Lower leg skin (tissue), 4 donors: ENCODE data around the gene CCDC90B. TPM values are rescaled to one million over a fixed set of nuclear protein-coding genes. Genes with fewer than 3 reads are reported as not detected.

Experiments used
- DNase-seq, 2 donors: peaks; one replicate each; pipeline ENCODE4 v3.0.0-alpha.2; 2019; ENCODE audit warnings: low spot score in 2 of 2
- H3K4me3 ChIP-seq: fragments of 200-600 bp; sonication (generic); 2 replicates; pipeline ENCODE4 v1.5.1; 2017; ENCODE audit warnings: mild to moderate bottlenecking, low read depth; ENCODE audit not compliant: poor library complexity, severe bottlenecking
- CTCF ChIP-seq, 3 donors: fragments of 450-650 bp; IDR thresholded peaks; one replicate each; pipeline ENCODE4 v1.5.1; 2016; ENCODE audit warnings: antibody characterized with exemption in 3 of 3, mild to moderate bottlenecking in 3 of 3, moderate library complexity in 2 of 3
- POLR2A ChIP-seq, 2 donors: fragments of 450-650 bp; IDR thresholded peaks; one replicate each; pipeline ENCODE4 v1.6.1; 2016 to 2017; ENCODE audit warnings: antibody characterized with exemption in 2 of 2, mild to moderate bottlenecking in 1 of 2, moderate library complexity in 1 of 2
- WGBS, 2 donors: methylation state at CpG; one replicate each; pipeline ENCODE4 v1.1.5; 2018; 5-methylcytosine and 5-hydroxymethylcytosine counted together
- intact Hi-C: fragments of 100-400 bp; cut with DNase I; formaldehyde crosslinking; loops from one replicate; pipeline ENCODE4 v1.15.0; 2023; ENCODE audit warnings: low total_unique reads
- total RNA-seq, 4 donors: library from RNA; depleted of rRNA; stranded (reverse); fragments of >200 nt; gene quantifications; one replicate each; pipeline ENCODE4 v1.1.0, GENCODE V29; 2016

Gene CCDC90B
- total RNA-seq, 4 donors from 2014 or later: 27.4 to 29.8 (median 28.9) TPM

- WGBS, 2 donors: 93 to 97% methylated on average over 3 of the region's 3 CpGs
- intact Hi-C loops: no loop called here
- no peak for TF ChIP-seq CTCF (IDR thresholded peaks at IDR 0.05)
- no peak for TF ChIP-seq POLR2A (IDR thresholded peaks at IDR 0.05)
- no peak overlapping the region for H3K4me3 ChIP-seq
- no peak for DNase-seq
Measured at GRCh38 chr11:83255366-83255765, 30.8 kb downstream of the CCDC90B start.

- H3K4me3 ChIP-seq: no peak overlapping the region
- 92 to 93% methylated on average over 2 of the region's 2 CpGs for WGBS, 2 donors
- intact Hi-C loops: loop anchor here (5.0 kb wide), 1 partner anchor 346 kb away; no protein-coding TSS in a partner anchor
- no peak for DNase-seq
- TF ChIP-seq CTCF (IDR thresholded peaks at IDR 0.05) (no peak), POLR2A (IDR thresholded peaks at IDR 0.05) (no peak)
Measured at GRCh38 chr11:83252941-83253340, 33.2 kb downstream of the CCDC90B start.

- no peak for TF ChIP-seq CTCF (IDR thresholded peaks at IDR 0.05)
- no peak for TF ChIP-seq POLR2A (IDR thresholded peaks at IDR 0.05)
- 91 to 97% methylated on average over 2 of the region's 2 CpGs for WGBS, 2 donors
- no peak for DNase-seq
- H3K4me3 ChIP-seq: no peak overlapping the region
- intact Hi-C loops: loop anchor here (5.0 kb wide), 1 partner anchor 345 kb away; no protein-coding TSS in a partner anchor
Measured at GRCh38 chr11:83252266-83252665, 33.9 kb downstream of the CCDC90B start.

- no peak for DNase-seq
- intact Hi-C loops: loop anchor here (5.0 kb wide), 1 partner anchor 343 kb away; no protein-coding TSS in a partner anchor
Measured at GRCh38 chr11:83249972-83250593, 36.1 kb downstream of the CCDC90B start.

GRCh38 chr11:83249445-83249844 is 36.7 kb downstream of the CCDC90B start:
- WGBS, 2 donors: 100% methylated on average over 1 of the region's 1 CpG
- no peak for DNase-seq
- intact Hi-C loops: no loop called here

More at GRCh38 chr11:83249972-83250593, 36.1 kb downstream of the CCDC90B start:
- WGBS, 2 donors: 2 to 7% methylated on average over 4 of the region's 4 CpGs
- TF ChIP-seq POLR2A (IDR thresholded peaks at IDR 0.05): no peak
- no peak for TF ChIP-seq CTCF (IDR thresholded peaks at IDR 0.05)
- no peak overlapping the region for H3K4me3 ChIP-seq

More at GRCh38 chr11:83249445-83249844, 36.7 kb downstream of the CCDC90B start:
- no peak overlapping the region for H3K4me3 ChIP-seq
- TF ChIP-seq CTCF (IDR thresholded peaks at IDR 0.05): no peak
- no peak for TF ChIP-seq POLR2A (IDR thresholded peaks at IDR 0.05)
